ENCODE results near the gene TMEM134. TPM values are rescaled to one million over a fixed set of nuclear protein-coding genes. Genes with fewer than 3 reads are reported as not detected.
A peak's percentile ranks its signal among the peaks of the same experiment; 100 is the strongest.
"Not testable (repeated sequence)": the region's sequence is repeated elsewhere in the genome, so short reads cannot be mapped to it uniquely, and the experiment has no call there.

TMEM134 gene
- total and polyA plus RNA-seq, 5 donors, result 61.7 to 82.3 (median 66.4) TPM

GRCh38 chr11:67466962-67467771, 1.9 kb downstream of the TMEM134 start:
- Histone ChIP-seq H3K27me3 (ENCODE audit: control insufficient read depth, insufficient read depth) (no peaks in the 10 kb centered on the region), H3K4me3 (ENCODE audit: low read length) (no peak overlapping the region), H3K9me3 (ENCODE audit: control insufficient read depth, low read length) (no peaks in the 10 kb centered on the region), H3K27ac (ENCODE audit: low read length) (no peak overlapping the region), H3K4me1 (ENCODE audit: control insufficient read depth, insufficient read depth, low read length) (peaks cover 3% of the 10 kb centered on the region)
- DNase-seq (peak; percentile 20 to 61 (median 55)), ATAC-seq (no peak)
- 74% methylated on average over 11 of the region's 11 CpGs for WGBS
- intact Hi-C loops (cut with DNase I), result loop anchor here in 2 of 4 donors (5.0 to 10.0 kb wide), 2 partner anchors 52 to 65 kb away; partner anchors contain the start of genes CARNS1 (in 1 of the 2), PPP1CA (in 1 of the 2) and TBC1D10C (in 1 of the 2)

GRCh38 chr11:67466367-67466766, 2.7 kb downstream of the TMEM134 start:
- no peak overlapping the region for H3K4me3 ChIP-seq (ENCODE audit: low read length)
- no peak for ATAC-seq
- peak; percentile 20 to 72 (median 56) for DNase-seq
- WGBS, result 76% methylated on average over 5 of the region's 5 CpGs
- no peaks in the 10 kb centered on the region for H3K9me3 ChIP-seq (ENCODE audit: control insufficient read depth, low read length)
- intact Hi-C loops (cut with DNase I), result loop anchor here in 2 of 4 donors (5.0 to 10.0 kb wide), 2 partner anchors 52 to 64 kb away; partner anchors contain the start of genes CARNS1 (in 1 of the 2), PPP1CA (in 1 of the 2) and TBC1D10C (in 1 of the 2)
- no peak overlapping the region for H3K27ac ChIP-seq (ENCODE audit: low read length)
- H3K27me3 ChIP-seq (ENCODE audit: control insufficient read depth, insufficient read depth), result no peaks in the 10 kb centered on the region
- peaks cover 3% of the 10 kb centered on the region for H3K4me1 ChIP-seq (ENCODE audit: control insufficient read depth, insufficient read depth, low read length)

DNA sequence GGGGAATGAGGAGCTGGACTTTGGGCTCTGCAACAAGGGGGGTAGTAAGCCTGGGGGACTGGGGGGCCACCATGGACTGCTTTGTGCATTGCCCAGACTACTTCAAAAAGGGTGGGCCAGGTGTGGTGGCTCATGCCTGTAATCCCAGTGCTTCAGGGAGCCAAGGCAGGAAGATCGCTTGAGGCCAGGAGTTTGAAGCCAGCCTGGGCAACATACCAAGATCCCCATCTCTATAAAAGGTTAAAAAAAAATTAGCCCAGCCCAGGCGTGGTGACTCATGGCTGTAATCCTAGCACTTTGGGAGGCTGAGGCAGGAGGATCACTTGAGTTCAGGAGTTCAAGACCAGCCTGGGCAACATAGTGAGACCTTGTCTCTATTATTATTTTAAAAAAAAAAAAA, 3.5 kb downstream of the TMEM134 start:
- not testable (repeated sequence) for H3K4me1 ChIP-seq (ENCODE audit: control insufficient read depth, insufficient read depth, low read length); H3K4me3 ChIP-seq (ENCODE audit: low read length); ATAC-seq; H3K27me3 ChIP-seq (ENCODE audit: control insufficient read depth, insufficient read depth); H3K9me3 ChIP-seq (ENCODE audit: control insufficient read depth, low read length)
- peak overlapping the region; percentile 87 for H3K27ac ChIP-seq (ENCODE audit: low read length)
- WGBS, result 76% methylated on average over 2 of the region's 2 CpGs
- peak in 2 of 3 donors; percentile 40 to 43 for DNase-seq
- intact Hi-C loops (cut with DNase I), result loop anchor here in 2 of 4 donors (5.0 to 10.0 kb wide), 2 partner anchors 51 to 63 kb away; partner anchors contain the start of genes CARNS1 (in 1 of the 2), PPP1CA (in 1 of the 2) and TBC1D10C (in 1 of the 2)

DNA sequence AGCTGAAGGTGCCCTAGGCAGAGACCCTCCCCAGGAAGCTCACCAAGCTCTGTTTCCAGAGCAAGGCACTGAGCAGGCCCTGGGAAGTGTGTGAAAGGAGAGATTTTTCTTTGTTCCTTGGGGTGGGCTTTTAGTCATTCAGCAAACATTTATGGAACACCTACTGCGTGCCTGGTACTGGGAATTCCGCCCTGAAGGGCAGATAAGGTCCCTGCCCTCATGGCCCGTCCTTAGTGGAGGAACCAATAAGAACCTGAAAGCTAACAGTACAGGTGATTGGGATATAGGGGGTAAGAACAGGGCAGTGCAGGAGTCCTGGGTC, 3.9 kb downstream of the TMEM134 start:
- 59% methylated on average over 3 of the region's 3 CpGs for WGBS
- no peak for ATAC-seq

DNA sequence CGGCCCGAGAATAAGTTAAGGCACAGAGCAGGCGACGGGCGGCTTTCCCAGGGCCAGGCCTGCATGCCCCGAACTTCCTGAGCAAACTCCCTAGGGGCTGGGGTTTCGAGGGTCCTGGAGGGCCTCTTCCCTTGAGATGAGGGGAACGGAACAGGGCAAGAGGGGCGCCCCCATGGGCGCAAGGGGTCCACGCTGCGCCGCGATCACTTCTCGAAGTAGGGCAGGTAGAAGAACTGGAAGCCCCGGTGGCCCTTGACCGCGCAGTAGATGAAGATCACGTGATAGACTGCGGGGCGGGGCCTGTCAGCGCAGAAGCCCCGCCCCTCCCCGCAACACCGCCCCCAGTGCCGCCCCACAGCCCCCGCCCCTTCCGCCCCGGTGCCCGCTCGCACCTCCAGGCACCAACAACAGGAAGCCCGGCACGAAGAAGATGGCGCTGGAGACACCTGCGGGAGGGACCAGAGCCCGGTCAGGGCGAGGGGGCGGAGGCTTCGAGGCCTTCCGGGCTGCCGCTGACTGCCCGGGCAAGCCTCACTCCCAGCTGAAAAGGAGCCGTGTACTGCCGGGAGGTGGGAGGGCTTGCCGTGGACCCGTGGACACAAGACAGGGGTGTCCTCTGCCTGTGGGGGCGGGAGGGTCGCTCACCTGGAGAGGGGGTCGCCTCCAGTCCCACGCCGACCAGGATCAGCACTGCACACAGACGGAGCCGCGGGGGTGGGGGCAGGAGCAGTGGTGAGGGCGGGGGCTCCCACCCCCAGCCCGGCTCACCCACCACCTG, 4.5 kb downstream of the TMEM134 start:
- peak; percentile 84 to 94 (median 94) for DNase-seq
- intact Hi-C loops (cut with DNase I), result loop anchor here in 2 of 4 donors (5.0 to 10.0 kb wide), 2 partner anchors 50 to 62 kb away; partner anchors contain the start of genes CARNS1 (in 1 of the 2), PPP1CA (in 1 of the 2) and TBC1D10C (in 1 of the 2)
- H3K27me3 ChIP-seq (ENCODE audit: control insufficient read depth, insufficient read depth), result no peaks in the 10 kb centered on the region
- H3K4me3 ChIP-seq (ENCODE audit: low read length), result peak overlapping the region; percentile 42
- no peaks in the 10 kb centered on the region for H3K9me3 ChIP-seq (ENCODE audit: control insufficient read depth, low read length)
- peaks cover 3% of the 10 kb centered on the region for H3K4me1 ChIP-seq (ENCODE audit: control insufficient read depth, insufficient read depth, low read length)
- WGBS, result 18% methylated on average over 56 of the region's 56 CpGs
- H3K27ac ChIP-seq (ENCODE audit: low read length), result peak overlapping the region; percentile 87
- peak; percentile 73 to 78 for ATAC-seq

More for the DNA sequence above, 3.9 kb downstream of the TMEM134 start:
- H3K27ac ChIP-seq (ENCODE audit: low read length), result peak overlapping the region; percentile 87
- intact Hi-C loops (cut with DNase I), result loop anchor here in 2 of 4 donors (5.0 to 10.0 kb wide), 2 partner anchors 50 to 63 kb away; partner anchors contain the start of genes CARNS1 (in 1 of the 2), PPP1CA (in 1 of the 2) and TBC1D10C (in 1 of the 2)
- no peaks in the 10 kb centered on the region for H3K9me3 ChIP-seq (ENCODE audit: control insufficient read depth, low read length)
- peak overlapping the region; percentile 42 for H3K4me3 ChIP-seq (ENCODE audit: low read length)
- H3K4me1 ChIP-seq (ENCODE audit: control insufficient read depth, insufficient read depth, low read length), result peaks cover 3% of the 10 kb centered on the region
- no peaks in the 10 kb centered on the region for H3K27me3 ChIP-seq (ENCODE audit: control insufficient read depth, insufficient read depth)
- DNase-seq, result peak in 1 of 3 donors; percentile 7

DNA sequence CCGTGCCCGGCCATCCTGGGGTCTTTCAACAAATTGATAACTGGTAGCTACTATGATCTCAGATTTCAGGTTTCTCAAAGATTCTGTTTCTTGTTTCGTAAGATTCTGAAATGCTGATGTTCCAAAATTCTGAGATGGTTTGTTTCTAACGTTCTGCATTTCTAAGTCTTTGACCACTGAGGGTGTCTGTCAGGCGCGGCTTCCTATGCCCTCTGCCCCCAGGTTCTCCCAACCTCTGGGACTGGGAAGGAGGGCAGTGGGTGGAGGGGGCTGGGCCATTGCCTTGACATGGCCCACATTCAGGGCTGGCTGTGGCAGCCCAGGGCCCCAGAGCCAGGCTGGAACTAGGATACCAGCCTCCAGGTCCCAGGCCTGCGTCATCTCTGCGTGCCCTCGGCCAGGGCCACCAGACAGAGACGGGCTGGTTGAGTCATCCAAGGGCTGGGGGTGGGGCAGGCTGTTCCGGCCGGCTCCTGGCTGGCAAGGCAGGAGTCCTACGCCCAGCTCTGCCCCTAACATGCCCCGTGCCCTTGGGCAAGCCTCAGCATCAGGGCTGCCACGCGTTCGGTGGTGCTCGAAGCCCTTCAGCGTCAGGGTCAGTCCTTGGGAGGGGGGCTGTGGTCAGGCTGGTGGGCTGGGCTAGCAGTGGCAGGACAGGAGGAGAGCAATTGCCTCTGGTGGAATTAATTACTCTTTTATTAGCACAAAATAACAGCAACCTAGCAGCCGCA, 5.2 kb downstream of the TMEM134 start:
- intact Hi-C loops (cut with DNase I), result loop anchor here in 1 of 4 donors (10.0 kb wide), 1 partner anchor 49 kb away; the partner anchor contains the start of gene CARNS1
- H3K4me1 ChIP-seq (ENCODE audit: control insufficient read depth, insufficient read depth, low read length), result peaks cover 3% of the 10 kb centered on the region
- WGBS, result 76% methylated on average over 20 of the region's 20 CpGs
- H3K27me3 ChIP-seq (ENCODE audit: control insufficient read depth, insufficient read depth), result no peaks in the 10 kb centered on the region
- H3K4me3 ChIP-seq (ENCODE audit: low read length), result peak overlapping the region; percentile 42
- ATAC-seq, result peak; percentile 38 to 51
- no peaks in the 10 kb centered on the region for H3K9me3 ChIP-seq (ENCODE audit: control insufficient read depth, low read length)
- peak; percentile 60 to 85 (median 83) for DNase-seq
- H3K27ac ChIP-seq (ENCODE audit: low read length), result peak overlapping the region; percentile 86

GRCh38 chr11:67463186-67463585, 5.9 kb downstream of the TMEM134 start:
- peak in 2 of 3 donors; percentile 20 to 26 for DNase-seq
- 91% methylated on average over 10 of the region's 10 CpGs for WGBS
- Histone ChIP-seq H3K27me3 (ENCODE audit: control insufficient read depth, insufficient read depth) (no peaks in the 10 kb centered on the region), H3K27ac (ENCODE audit: low read length) (no peak overlapping the region), H3K9me3 (ENCODE audit: control insufficient read depth, low read length) (no peaks in the 10 kb centered on the region), H3K4me3 (ENCODE audit: low read length) (no peak overlapping the region), H3K4me1 (ENCODE audit: control insufficient read depth, insufficient read depth, low read length) (peaks cover 3% of the 10 kb centered on the region)
- intact Hi-C loops (cut with DNase I), result loop anchor here in 1 of 4 donors (10.0 kb wide), 1 partner anchor 48 kb away; the partner anchor contains the start of gene CARNS1
- no peak for ATAC-seq

DNA sequence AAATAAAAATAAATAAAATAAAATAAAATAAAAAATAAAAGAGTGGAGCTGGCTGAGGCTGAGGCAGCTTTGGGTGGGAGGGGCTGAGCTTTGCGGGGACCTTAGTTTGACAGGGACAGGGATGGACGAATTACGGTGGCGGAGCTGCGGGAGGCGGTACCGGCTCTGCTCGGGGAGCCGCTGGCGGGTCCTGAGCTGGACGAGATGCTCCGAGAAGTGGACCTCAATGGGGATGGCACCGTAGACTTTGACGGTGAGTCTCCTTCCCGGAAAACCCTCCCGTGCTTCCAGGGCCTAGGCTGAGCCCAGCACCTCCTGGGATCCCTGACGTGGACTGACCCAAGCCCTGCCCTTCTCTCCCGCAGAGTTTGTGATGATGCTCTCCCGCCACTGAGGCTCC, 10.8 kb downstream of the TMEM134 start:
- H3K27me3 ChIP-seq (ENCODE audit: control insufficient read depth, insufficient read depth), result no peaks in the 10 kb centered on the region
- DNase-seq (peak; percentile 6 to 37 (median 22)), ATAC-seq (no peak)
- 87% methylated on average over 19 of the region's 19 CpGs for WGBS
- no peaks in the 10 kb centered on the region for H3K9me3 ChIP-seq (ENCODE audit: control insufficient read depth, low read length)
- intact Hi-C loops (cut with DNase I), result no loop called here
- no peak overlapping the region for H3K4me3 ChIP-seq (ENCODE audit: low read length)
- no peaks in the 10 kb centered on the region for H3K4me1 ChIP-seq (ENCODE audit: control insufficient read depth, insufficient read depth, low read length)
- H3K27ac ChIP-seq (ENCODE audit: low read length), result no peak overlapping the region

GRCh38 chr11:67457453-67457852, 11.6 kb downstream of the TMEM134 start:
- H3K4me1 ChIP-seq (ENCODE audit: control insufficient read depth, insufficient read depth, low read length), result no peaks in the 10 kb centered on the region
- H3K27me3 ChIP-seq (ENCODE audit: control insufficient read depth, insufficient read depth), result no peaks in the 10 kb centered on the region
- H3K27ac ChIP-seq (ENCODE audit: low read length), result no peak overlapping the region
- no peak overlapping the region for H3K4me3 ChIP-seq (ENCODE audit: low read length)
- no peaks in the 10 kb centered on the region for H3K9me3 ChIP-seq (ENCODE audit: control insufficient read depth, low read length)
- ATAC-seq, result no peak
- 93% methylated on average over 12 of the region's 12 CpGs for WGBS
- intact Hi-C loops (cut with DNase I), result no loop called here
- DNase-seq, result peak; percentile 7 to 44 (median 41)

DNA sequence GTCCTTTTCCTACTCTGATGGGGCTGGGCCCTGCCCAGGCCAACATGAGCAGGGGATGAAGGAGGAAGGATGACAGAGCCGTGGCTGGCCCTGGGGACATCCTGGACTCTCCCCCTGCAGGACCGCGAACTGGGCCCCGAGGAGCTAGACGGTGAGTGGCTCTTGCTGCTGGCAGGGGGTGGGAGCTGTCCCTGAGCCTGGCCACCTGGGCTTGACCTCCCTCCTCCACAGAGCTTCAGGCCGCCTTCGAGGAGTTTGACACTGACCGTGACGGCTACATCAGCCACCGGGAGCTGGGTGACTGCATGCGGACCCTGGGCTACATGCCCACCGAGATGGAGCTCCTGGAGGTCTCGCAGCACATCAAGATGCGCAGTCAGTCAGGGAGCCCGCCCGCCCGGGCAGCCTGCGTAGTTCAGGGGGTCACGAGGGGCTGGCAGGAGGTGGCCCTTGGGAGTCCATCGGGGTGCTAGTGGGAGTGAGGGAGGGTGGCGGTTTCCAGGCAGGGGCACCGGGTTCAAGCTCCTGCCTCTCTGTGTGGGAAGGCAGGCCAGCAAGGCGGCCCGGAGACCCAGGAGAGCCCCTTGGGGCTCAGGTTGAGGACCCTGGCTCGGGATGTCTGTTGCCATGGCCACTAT, 12.9 kb downstream of the TMEM134 start:
- Histone ChIP-seq H3K27ac (ENCODE audit: low read length) (no peak overlapping the region), H3K4me3 (ENCODE audit: low read length) (no peak overlapping the region), H3K4me1 (ENCODE audit: control insufficient read depth, insufficient read depth, low read length) (no peaks in the 10 kb centered on the region), H3K27me3 (ENCODE audit: control insufficient read depth, insufficient read depth) (no peaks in the 10 kb centered on the region), H3K9me3 (ENCODE audit: control insufficient read depth, low read length) (no peaks in the 10 kb centered on the region)
- DNase-seq, result peak; percentile 9 to 56 (median 47)
- 75% methylated on average over 25 of the region's 25 CpGs for WGBS
- no peak for ATAC-seq
- intact Hi-C loops (cut with DNase I), result no loop called here

Data from right cardiac atrium (tissue), 5 donors.